Neural cell (in vitro differentiated cells): ENCODE data around the gene NKX1-2. TPM values are rescaled to one million over a fixed set of nuclear protein-coding genes. Genes with fewer than 3 reads are reported as not detected.

ENCODE experiments used
- H2AFZ ChIP-seq: fragments of 200-600, 300-800 bp; sonication (generic), shearing (Covaris generic); 2 replicates; pipeline ENCODE4 v1.6.0; 2014; ENCODE audit warnings: low read depth, mild to moderate bottlenecking, antibody characterized with exemption, low read length, moderate library complexity
- H3F3A ChIP-seq: fragments of 200-600 bp; shearing (Covaris generic); 2 replicates; pipeline ENCODE4 v1.6.1; 2016; ENCODE audit warnings: mild to moderate bottlenecking, moderate library complexity, mixed read lengths, antibody characterized with exemption, low read length; ENCODE audit not compliant: insufficient read depth, poor library complexity, severe bottlenecking
- H3K27ac ChIP-seq: fragments of 200-600, 300-800 bp; sonication (generic), shearing (Covaris generic); 2 replicates; pipeline ENCODE4 v1.5.1; 2014; ENCODE audit warnings: mild to moderate bottlenecking, low read length, moderate library complexity
- H3K27me3 ChIP-seq: fragments of 300-800, 200-600 bp; sonication (generic), shearing (Covaris generic); 2 replicates; pipeline ENCODE4 v1.6.0; 2014; ENCODE audit warnings: mild to moderate bottlenecking, low read depth, low read length, moderate library complexity; ENCODE audit not compliant: insufficient read depth
- H3K36me3 ChIP-seq: fragments of 300-800, 200-600 bp; sonication (generic), shearing (Covaris generic); 2 replicates; pipeline ENCODE4 v1.5.1; 2014; ENCODE audit warnings: mild to moderate bottlenecking, antibody characterized with exemption, low read length, moderate library complexity; ENCODE audit not compliant: insufficient read depth
- H3K4me2 ChIP-seq: fragments of 300-800, 200-600 bp; sonication (generic), shearing (Covaris generic); 2 replicates; pipeline ENCODE4 v1.6.0; 2014; ENCODE audit warnings: mild to moderate bottlenecking, low read length
- H3K4me3 ChIP-seq: fragments of 300-800, 200-600 bp; sonication (generic), shearing (Covaris generic); 2 replicates; pipeline ENCODE4 v1.5.1; 2014; ENCODE audit warnings: mild to moderate bottlenecking, low read length, moderate library complexity
- H3K79me2 ChIP-seq: fragments of 200-600 bp; shearing (Covaris generic); replicated peaks from 2 replicates; pipeline ENCODE4 v1.6.0; 2014; ENCODE audit warnings: mild to moderate bottlenecking, low read length, moderate library complexity; ENCODE audit not compliant: insufficient read depth
- H3K9ac ChIP-seq: fragments of 300-800, 200-600 bp; sonication (generic), shearing (Covaris generic); 2 replicates; pipeline ENCODE4 v1.6.1; 2016; ENCODE audit warnings: mild to moderate bottlenecking, low read length, mixed read lengths
- H3K9me2 ChIP-seq: fragments of 200-600 bp; shearing (Covaris generic); 2 replicates; pipeline ENCODE4 v1.6.1; 2016; ENCODE audit warnings: mild to moderate bottlenecking, low read length, mixed read lengths; ENCODE audit not compliant: insufficient read depth
- H3K9me3 ChIP-seq: fragments of 200-600, 300-800 bp; sonication (generic), shearing (Covaris generic); 2 replicates; pipeline ENCODE4 v1.6.1; 2016; ENCODE audit warnings: mild to moderate bottlenecking, mixed run types, low read length, moderate library complexity, mixed read lengths
- H4K20me1 ChIP-seq: fragments of 200-600 bp; shearing (Covaris generic); 2 replicates; pipeline ENCODE4 v1.6.1; 2016; ENCODE audit warnings: mild to moderate bottlenecking, mixed run types; ENCODE audit not compliant: insufficient read depth
- EP300 ChIP-seq: fragments of 450-650 bp; conservative IDR thresholded peaks from 2 replicates; pipeline ENCODE4 v1.6.1; 2014; ENCODE audit warnings: antibody characterized with exemption, mild to moderate bottlenecking, moderate library complexity; ENCODE audit not compliant: poor library complexity, severe bottlenecking
- EZH2 ChIP-seq: fragments of 200-600, 300-800 bp; shearing (Covaris generic), sonication (generic); IDR thresholded peaks from 2 replicates; pipeline ENCODE4 v1.6.1; 2014; ENCODE audit warnings: antibody characterized with exemption, low read length, borderline replicate concordance, mild to moderate bottlenecking; ENCODE audit not compliant: insufficient read depth, poor library complexity, severe bottlenecking
- MXI1 ChIP-seq: fragments of 450-650 bp; conservative IDR thresholded peaks from 2 replicates; pipeline ENCODE4 v1.6.1; 2014; ENCODE audit warnings: antibody characterized with exemption, mild to moderate bottlenecking; ENCODE audit not compliant: poor library complexity, severe bottlenecking
- POLR2AphosphoS5 ChIP-seq: IDR thresholded peaks from 2 replicates; pipeline ENCODE4 v1.6.1; 2012
- RAD21 ChIP-seq: fragments of 450-650 bp; conservative IDR thresholded peaks from 2 replicates; pipeline ENCODE4 v1.6.1; 2014; ENCODE audit warnings: antibody characterized with exemption, mild to moderate bottlenecking, moderate library complexity
- SMC3 ChIP-seq: fragments of 450-650 bp; conservative IDR thresholded peaks from 2 replicates; pipeline ENCODE4 v1.6.1; 2014; ENCODE audit warnings: antibody characterized with exemption, mild to moderate bottlenecking, moderate library complexity; ENCODE audit not compliant: poor library complexity
- TAF1 ChIP-seq: IDR thresholded peaks from 2 replicates; pipeline ENCODE4 v1.6.1; 2012; ENCODE audit warnings: low read depth
- polyA plus RNA-seq: library from polyadenylated mRNA; depleted of rRNA; stranded (reverse); fragments of >200 nt; gene quantifications from 2 replicates; pipeline ENCODE4 v1.2.3, GENCODE V29; 2014
- TF ChIP-seq, protein P1 (sequence below): IDR thresholded peaks from 2 replicates; pipeline ENCODE4 v1.6.1; 2012; ENCODE audit warnings: borderline replicate concordance
- TF ChIP-seq, protein P2 (sequence below): fragments of 450-650 bp; IDR thresholded peaks from 2 replicates; pipeline ENCODE4 v1.5.1; 2014; ENCODE audit warnings: antibody characterized with exemption, mild to moderate bottlenecking, moderate library complexity; ENCODE audit not compliant: poor library complexity, severe bottlenecking

The NKX1-2 gene
- polyA plus RNA-seq, 1 donor from 2014 or later = 0.19 TPM

DNA sequence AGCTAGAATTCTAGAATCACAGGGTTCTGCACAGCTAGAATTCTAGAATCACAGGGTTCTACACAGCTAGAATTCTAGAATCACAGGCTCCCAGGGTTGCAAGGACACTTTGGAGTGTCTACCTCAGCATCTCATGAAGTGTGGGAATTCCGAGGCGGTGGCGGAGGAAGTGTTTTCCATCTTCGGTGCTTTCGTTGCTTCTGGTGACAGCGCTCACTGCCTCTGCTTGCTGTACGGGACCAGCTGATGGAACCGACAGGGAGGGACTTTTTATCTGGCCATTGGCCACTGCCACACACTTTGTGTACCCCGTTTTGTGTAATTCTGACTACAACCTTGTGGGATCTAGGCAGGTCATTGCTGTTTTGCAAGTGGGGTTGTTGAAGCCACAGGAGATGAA, 41.3 kb upstream of the NKX1-2 start:
- Histone ChIP-seq H3K9ac (no peak overlapping the region), H3K4me2 (no peak overlapping the region), H3K27me3 (no peaks in the 10 kb centered on the region), H3F3A (no peaks in the 10 kb centered on the region), H3K9me3 (no peaks in the 10 kb centered on the region), H4K20me1 (no peaks in the 10 kb centered on the region), H3K27ac (no peak overlapping the region), H3K79me2 (no peaks in the 10 kb centered on the region), H3K4me3 (no peak overlapping the region), H3K36me3 (no peaks in the 10 kb centered on the region), H2AFZ (no peak overlapping the region), H3K9me2 (no peaks in the 10 kb centered on the region)
- TF ChIP-seq MXI1 = no peak
- no peak for TF ChIP-seq RAD21
- TF ChIP-seq EP300 = no peak
- no peak for TF ChIP-seq EZH2
- TF ChIP-seq SMC3 = no peak
- TF ChIP-seq, protein P1, sequence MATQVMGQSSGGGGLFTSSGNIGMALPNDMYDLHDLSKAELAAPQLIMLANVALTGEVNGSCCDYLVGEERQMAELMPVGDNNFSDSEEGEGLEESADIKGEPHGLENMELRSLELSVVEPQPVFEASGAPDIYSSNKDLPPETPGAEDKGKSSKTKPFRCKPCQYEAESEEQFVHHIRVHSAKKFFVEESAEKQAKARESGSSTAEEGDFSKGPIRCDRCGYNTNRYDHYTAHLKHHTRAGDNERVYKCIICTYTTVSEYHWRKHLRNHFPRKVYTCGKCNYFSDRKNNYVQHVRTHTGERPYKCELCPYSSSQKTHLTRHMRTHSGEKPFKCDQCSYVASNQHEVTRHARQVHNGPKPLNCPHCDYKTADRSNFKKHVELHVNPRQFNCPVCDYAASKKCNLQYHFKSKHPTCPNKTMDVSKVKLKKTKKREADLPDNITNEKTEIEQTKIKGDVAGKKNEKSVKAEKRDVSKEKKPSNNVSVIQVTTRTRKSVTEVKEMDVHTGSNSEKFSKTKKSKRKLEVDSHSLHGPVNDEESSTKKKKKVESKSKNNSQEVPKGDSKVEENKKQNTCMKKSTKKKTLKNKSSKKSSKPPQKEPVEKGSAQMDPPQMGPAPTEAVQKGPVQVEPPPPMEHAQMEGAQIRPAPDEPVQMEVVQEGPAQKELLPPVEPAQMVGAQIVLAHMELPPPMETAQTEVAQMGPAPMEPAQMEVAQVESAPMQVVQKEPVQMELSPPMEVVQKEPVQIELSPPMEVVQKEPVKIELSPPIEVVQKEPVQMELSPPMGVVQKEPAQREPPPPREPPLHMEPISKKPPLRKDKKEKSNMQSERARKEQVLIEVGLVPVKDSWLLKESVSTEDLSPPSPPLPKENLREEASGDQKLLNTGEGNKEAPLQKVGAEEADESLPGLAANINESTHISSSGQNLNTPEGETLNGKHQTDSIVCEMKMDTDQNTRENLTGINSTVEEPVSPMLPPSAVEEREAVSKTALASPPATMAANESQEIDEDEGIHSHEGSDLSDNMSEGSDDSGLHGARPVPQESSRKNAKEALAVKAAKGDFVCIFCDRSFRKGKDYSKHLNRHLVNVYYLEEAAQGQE = no peak
- no peak for TF ChIP-seq POLR2AphosphoS5
- TF ChIP-seq, protein P2, sequence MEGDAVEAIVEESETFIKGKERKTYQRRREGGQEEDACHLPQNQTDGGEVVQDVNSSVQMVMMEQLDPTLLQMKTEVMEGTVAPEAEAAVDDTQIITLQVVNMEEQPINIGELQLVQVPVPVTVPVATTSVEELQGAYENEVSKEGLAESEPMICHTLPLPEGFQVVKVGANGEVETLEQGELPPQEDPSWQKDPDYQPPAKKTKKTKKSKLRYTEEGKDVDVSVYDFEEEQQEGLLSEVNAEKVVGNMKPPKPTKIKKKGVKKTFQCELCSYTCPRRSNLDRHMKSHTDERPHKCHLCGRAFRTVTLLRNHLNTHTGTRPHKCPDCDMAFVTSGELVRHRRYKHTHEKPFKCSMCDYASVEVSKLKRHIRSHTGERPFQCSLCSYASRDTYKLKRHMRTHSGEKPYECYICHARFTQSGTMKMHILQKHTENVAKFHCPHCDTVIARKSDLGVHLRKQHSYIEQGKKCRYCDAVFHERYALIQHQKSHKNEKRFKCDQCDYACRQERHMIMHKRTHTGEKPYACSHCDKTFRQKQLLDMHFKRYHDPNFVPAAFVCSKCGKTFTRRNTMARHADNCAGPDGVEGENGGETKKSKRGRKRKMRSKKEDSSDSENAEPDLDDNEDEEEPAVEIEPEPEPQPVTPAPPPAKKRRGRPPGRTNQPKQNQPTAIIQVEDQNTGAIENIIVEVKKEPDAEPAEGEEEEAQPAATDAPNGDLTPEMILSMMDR = no peak
- no peak for TF ChIP-seq TAF1

DNA sequence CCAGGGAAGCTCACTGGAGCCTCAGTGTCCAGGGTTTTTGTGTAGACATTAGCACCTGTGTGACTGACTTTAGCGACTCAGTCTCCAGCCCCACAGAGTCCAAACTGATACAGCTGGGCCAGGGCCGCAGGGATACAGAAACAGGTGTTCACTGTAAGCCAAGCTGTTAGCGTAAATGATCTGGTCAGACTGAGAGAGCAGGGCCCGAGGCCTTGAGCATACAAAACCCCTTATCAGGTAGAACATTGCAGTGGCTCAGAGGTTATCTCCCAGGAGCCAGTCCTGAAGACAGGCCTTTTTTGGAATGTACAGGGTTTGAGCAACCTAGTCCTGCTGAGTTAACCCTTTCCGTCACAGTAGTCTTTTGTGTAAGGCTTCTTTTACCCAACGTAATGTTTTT, 36.8 kb upstream of the NKX1-2 start:
- TF ChIP-seq EZH2 = no peak
- TF ChIP-seq, protein P2 = no peak
- no peak for TF ChIP-seq MXI1

More for the DNA sequence above, 36.8 kb upstream of the NKX1-2 start:
- H3K27ac ChIP-seq = no peak overlapping the region
- H3K9me2 ChIP-seq = no peaks in the 10 kb centered on the region
- no peak overlapping the region for H3K9ac ChIP-seq
- H3K9me3 ChIP-seq = no peaks in the 10 kb centered on the region
- no peaks in the 10 kb centered on the region for H3K36me3 ChIP-seq
- no peaks in the 10 kb centered on the region for H3K79me2 ChIP-seq
- no peaks in the 10 kb centered on the region for H4K20me1 ChIP-seq
- no peaks in the 10 kb centered on the region for H3F3A ChIP-seq
- H3K4me3 ChIP-seq = no peak overlapping the region
- no peak overlapping the region for H2AFZ ChIP-seq
- no peaks in the 10 kb centered on the region for H3K27me3 ChIP-seq
- no peak overlapping the region for H3K4me2 ChIP-seq
